Peyer's patch (tissue), 4 donors: ENCODE results near the gene FMNL2.

Source experiments
- POLR2A ChIP-seq, 2 donors: fragments of 450-650 bp; IDR thresholded peaks; one replicate each; pipeline ENCODE4 v1.5.1; 2017; ENCODE audit warnings: antibody characterized with exemption in 2 of 2, mild to moderate bottlenecking in 2 of 2, moderate library complexity in 2 of 2
- TF ChIP-seq, protein P1 (sequence below), 6 experiments: fragments of 450-650 bp in 4 of 6; fragments of 200-600 bp in 2 of 6; sonication (generic) in 1 of 6; IDR thresholded peaks; one replicate each; pipeline ENCODE4 v1.5.1; 2017 to 2019; ENCODE audit warnings: antibody characterized with exemption in 6 of 6, mild to moderate bottlenecking in 3 of 6, moderate library complexity in 1 of 6

DNA sequence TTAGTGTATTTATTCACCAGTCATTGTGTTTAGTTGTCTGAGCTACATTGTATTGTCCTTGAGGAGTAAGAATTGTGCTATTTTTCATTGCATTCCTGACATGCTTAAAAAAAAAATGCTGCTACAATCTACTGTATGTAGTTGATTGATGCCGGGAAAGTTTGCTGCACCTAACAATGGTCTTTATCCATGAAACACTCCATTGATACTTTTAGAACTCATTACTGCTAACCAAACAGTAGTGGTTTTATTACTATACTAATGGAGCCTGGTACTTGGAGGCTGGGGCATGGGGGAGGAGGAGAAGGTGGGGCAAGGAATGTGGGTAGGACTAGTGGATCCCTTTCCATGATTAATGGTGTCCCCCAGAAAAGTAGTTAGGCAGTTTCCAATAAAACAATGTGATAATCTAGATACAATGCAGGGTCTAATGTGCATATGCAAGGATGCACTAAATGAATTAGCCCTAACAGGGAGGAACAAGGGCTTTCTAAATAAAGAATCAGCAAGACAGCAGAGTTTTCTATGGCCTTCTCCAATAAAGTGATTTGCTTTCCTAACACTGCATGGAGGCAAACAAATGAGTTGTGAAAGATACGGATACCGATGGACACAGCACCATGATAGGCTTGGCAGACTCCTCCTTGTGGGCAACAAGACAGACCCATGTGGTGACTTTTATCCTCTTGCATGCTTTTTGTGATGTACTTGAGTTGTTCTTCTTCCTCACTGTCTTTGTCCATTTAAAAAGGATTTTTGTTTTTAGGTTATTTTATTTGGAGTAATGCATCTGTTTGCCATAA, 78.5 kb downstream of the FMNL2 start:
- TF ChIP-seq, protein P1, sequence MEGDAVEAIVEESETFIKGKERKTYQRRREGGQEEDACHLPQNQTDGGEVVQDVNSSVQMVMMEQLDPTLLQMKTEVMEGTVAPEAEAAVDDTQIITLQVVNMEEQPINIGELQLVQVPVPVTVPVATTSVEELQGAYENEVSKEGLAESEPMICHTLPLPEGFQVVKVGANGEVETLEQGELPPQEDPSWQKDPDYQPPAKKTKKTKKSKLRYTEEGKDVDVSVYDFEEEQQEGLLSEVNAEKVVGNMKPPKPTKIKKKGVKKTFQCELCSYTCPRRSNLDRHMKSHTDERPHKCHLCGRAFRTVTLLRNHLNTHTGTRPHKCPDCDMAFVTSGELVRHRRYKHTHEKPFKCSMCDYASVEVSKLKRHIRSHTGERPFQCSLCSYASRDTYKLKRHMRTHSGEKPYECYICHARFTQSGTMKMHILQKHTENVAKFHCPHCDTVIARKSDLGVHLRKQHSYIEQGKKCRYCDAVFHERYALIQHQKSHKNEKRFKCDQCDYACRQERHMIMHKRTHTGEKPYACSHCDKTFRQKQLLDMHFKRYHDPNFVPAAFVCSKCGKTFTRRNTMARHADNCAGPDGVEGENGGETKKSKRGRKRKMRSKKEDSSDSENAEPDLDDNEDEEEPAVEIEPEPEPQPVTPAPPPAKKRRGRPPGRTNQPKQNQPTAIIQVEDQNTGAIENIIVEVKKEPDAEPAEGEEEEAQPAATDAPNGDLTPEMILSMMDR (IDR thresholded peaks at IDR 0.05) = no peak
- no peak for TF ChIP-seq POLR2A (IDR thresholded peaks at IDR 0.05)
